ENCODE measurements around the gene RGS4. TPM values are rescaled to one million over a fixed set of nuclear protein-coding genes. Genes with fewer than 3 reads are reported as not detected.

RGS4 gene
- total RNA-seq, 1 experiment from 2014 or later, result not detected

DNA sequence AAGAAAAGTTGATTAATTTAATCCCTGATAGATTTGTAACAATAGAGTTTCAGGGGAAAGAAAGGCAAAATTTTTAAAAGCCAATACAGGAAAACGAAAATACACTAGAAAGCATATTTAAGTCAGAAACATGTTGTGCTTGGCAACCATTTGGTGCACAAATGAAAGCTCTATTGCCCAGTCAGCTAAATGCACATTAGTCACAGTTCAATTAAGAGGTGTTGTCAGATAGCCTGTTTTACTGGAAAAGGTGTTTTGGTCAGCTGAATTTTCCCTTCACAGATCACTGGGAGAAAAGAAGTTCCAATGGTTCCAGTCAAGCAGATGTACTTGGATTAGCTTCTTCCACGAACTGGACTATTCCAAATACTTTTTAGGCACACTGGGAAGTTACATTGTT, 25.4 kb downstream of the RGS4 start:
- Histone ChIP-seq H3K27ac (ENCODE audit: insufficient read length, low read depth, low read length) (no peak overlapping the region), H2BK15ac (ENCODE audit: low read depth, low read length) (no peak overlapping the region), H3K18ac (ENCODE audit: insufficient read length, low read depth, low read length) (no peak overlapping the region), H3K9ac (ENCODE audit: extremely low read depth, insufficient read length, low read length) (no peak overlapping the region), H4K20me1 (ENCODE audit: control insufficient read depth, insufficient read depth, insufficient read length) (no peaks in the 10 kb centered on the region), H2BK12ac (ENCODE audit: insufficient read length, low read depth, low read length) (no peak overlapping the region), H3T11ph (ENCODE audit: low read length) (no peak overlapping the region), H2BK20ac (ENCODE audit: low read depth, low read length, poor library complexity, severe bottlenecking) (no peak overlapping the region), H4K91ac (ENCODE audit: insufficient read length, low read depth, low read length) (no peak overlapping the region), H3K14ac (ENCODE audit: insufficient read depth, low read length) (no peak overlapping the region), H3K23me2 (ENCODE audit: insufficient read length, low read depth, low read length, poor library complexity, severe bottlenecking) (no peaks in the 10 kb centered on the region), H3K4ac (ENCODE audit: low read depth, low read length) (no peak overlapping the region), H3K23ac (ENCODE audit: insufficient read length, low read depth, low read length) (no peak overlapping the region), H3K79me2 (ENCODE audit: insufficient read depth, low read length) (no peaks in the 10 kb centered on the region), H3K56ac (ENCODE audit: insufficient read length, low read depth, low read length) (no peak overlapping the region), H3K27me3 (ENCODE audit: insufficient read depth, low read length) (no peaks in the 10 kb centered on the region), H4K8ac (replicated peaks; ENCODE audit: insufficient read length, low read depth, low read length) (no peak overlapping the region), H3K4me1 (ENCODE audit: insufficient read depth, low read length) (no peaks in the 10 kb centered on the region), H2BK120ac (ENCODE audit: low read depth, low read length, poor library complexity, severe bottlenecking) (no peak overlapping the region), H2BK5ac (ENCODE audit: insufficient read length, low read length) (no peak overlapping the region), H3K4me2 (ENCODE audit: insufficient read depth, insufficient read length, low read length) (no peak overlapping the region), H3K79me1 (ENCODE audit: insufficient read depth, low read depth, low read length, poor library complexity, severe bottlenecking) (no peaks in the 10 kb centered on the region), H2AK5ac (ENCODE audit: insufficient read length, low read length) (no peak overlapping the region), H3K9me3 (ENCODE audit: control insufficient read depth, low read depth, low read length) (no peaks in the 10 kb centered on the region), H2AFZ (ENCODE audit: low read length) (no peak overlapping the region), H4K5ac (ENCODE audit: insufficient read length, low read depth, low read length) (no peak overlapping the region)
- DNase-seq, result no peak
- H3K27ac Mint-ChIP-seq, result no peak overlapping the region
- H3K36me3 Mint-ChIP-seq (ENCODE audit: insufficient read depth in 1 of 3, low read depth in 3 of 3), result no peaks in the 10 kb centered on the region
- TF ChIP-seq, protein P1, sequence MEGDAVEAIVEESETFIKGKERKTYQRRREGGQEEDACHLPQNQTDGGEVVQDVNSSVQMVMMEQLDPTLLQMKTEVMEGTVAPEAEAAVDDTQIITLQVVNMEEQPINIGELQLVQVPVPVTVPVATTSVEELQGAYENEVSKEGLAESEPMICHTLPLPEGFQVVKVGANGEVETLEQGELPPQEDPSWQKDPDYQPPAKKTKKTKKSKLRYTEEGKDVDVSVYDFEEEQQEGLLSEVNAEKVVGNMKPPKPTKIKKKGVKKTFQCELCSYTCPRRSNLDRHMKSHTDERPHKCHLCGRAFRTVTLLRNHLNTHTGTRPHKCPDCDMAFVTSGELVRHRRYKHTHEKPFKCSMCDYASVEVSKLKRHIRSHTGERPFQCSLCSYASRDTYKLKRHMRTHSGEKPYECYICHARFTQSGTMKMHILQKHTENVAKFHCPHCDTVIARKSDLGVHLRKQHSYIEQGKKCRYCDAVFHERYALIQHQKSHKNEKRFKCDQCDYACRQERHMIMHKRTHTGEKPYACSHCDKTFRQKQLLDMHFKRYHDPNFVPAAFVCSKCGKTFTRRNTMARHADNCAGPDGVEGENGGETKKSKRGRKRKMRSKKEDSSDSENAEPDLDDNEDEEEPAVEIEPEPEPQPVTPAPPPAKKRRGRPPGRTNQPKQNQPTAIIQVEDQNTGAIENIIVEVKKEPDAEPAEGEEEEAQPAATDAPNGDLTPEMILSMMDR (conservative IDR thresholded peaks at IDR 0.05), result no peak
- no peaks in the 10 kb centered on the region for H3K27me3 Mint-ChIP-seq (ENCODE audit: low read depth)
- no peaks in the 10 kb centered on the region for H3K9me3 Mint-ChIP-seq
- no peaks in the 10 kb centered on the region for H3K4me1 Mint-ChIP-seq
- no CpG with 5 or more reads among the region's 2 CpGs for WGBS (ENCODE audit: extremely low coverage, insufficient read length, low lambda C conversion rate)
- H3K4me3 Mint-ChIP-seq, result no peak overlapping the region
